ENCODE data around the gene HTR3A.

GRCh38 chr11:114010931-114011330 is 36.0 kb downstream of the HTR3A start:
- no peak for TF ChIP-seq CTCF (IDR thresholded peaks at IDR 0.05)
- TF ChIP-seq POLR2A (IDR thresholded peaks at IDR 0.05), result no peak
